ENCODE measurements around the gene DNAJC4. TPM values are rescaled to one million over a fixed set of nuclear protein-coding genes. Genes with fewer than 3 reads are reported as not detected.

Gene DNAJC4
- total and polyA plus RNA-seq, 2 of the 8 experiments (the other 6 are each of a cell fraction or from before 2014, with no cell fraction given): 14.6 to 31.0 TPM

DNA sequence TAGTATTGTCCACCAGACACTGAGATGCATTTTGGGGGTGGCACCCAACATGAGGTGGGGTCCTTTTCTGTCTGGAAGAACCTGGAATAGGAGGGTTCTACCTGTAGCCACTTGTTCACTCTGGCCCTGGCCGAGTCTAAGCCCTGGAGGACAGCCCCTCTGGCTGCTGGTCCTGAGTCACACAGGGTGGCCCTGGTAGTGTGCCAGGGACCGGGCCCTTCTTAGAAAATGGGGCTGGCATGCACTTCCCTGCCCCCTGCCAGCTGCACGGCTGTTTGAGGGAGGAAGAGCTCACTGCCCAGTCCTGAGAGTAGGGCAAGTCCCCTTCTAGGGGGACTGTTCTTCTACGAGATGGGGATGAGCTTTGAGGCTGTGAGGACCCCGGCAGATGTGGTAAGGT lies 23.1 kb downstream of the DNAJC4 start (continued):
- TF ChIP-seq KDM5A (IDR thresholded peaks at IDR 0.05; ENCODE audit: low read length) (no peak), HDAC6 (IDR thresholded peaks at IDR 0.05; ENCODE audit: low read depth, low read length) (no peak), EZH2 (IDR thresholded peaks at IDR 0.05; ENCODE audit: low read depth, low read length, severe bottlenecking) (no peak), SRF (IDR thresholded peaks at IDR 0.05; ENCODE audit: low read depth, low read length) (no peak), CEBPB (IDR thresholded peaks at IDR 0.05; ENCODE audit: low read depth, low read length) (no peak), CHD2 (IDR thresholded peaks at IDR 0.05; ENCODE audit: low read length) (no peak)

Measured in H1 (cell line).